A549 (cell line): Measurements from ENCODE around the gene RAD18.

Experiments
- CBX2 ChIP-seq: fragments of 200-600 bp; sonication (generic); IDR thresholded peaks from 2 replicates; pipeline ENCODE4 v1.6.1; 2016; ENCODE audit warnings: low read depth, mild to moderate bottlenecking, borderline replicate concordance
- E2F6 ChIP-seq: IDR thresholded peaks from 2 replicates; pipeline ENCODE4 v1.6.1; 2012; ENCODE audit warnings: low read depth, borderline replicate concordance
- EP300 ChIP-seq, 2 experiments: fragments of >200 bp; sonication (Bioruptor Twin); formaldehyde crosslinking; IDR thresholded peaks; 2 replicates in 1 of 2; 3 replicates in 1 of 2; pipeline ENCODE4 v1.6.1; 2016 to 2017
- POLR2A ChIP-seq: IDR thresholded peaks from 2 replicates; pipeline ENCODE4 v1.6.1; 2012; ENCODE audit warnings: mild to moderate bottlenecking, low read length
- RCOR1 ChIP-seq: fragments of 150-350 bp; IDR thresholded peaks from 2 replicates; pipeline ENCODE4 v1.6.1; 2014; ENCODE audit warnings: antibody characterized with exemption, low read length, low read depth
- REST ChIP-seq: fragments of 200-600 bp; sonication (generic); IDR thresholded peaks from 2 replicates; pipeline ENCODE4 v1.6.1; 2016; ENCODE audit warnings: antibody characterized with exemption, mild to moderate bottlenecking, moderate library complexity
- TF ChIP-seq, protein P1 (sequence below): fragments of >200 bp; sonication (Bioruptor Twin); formaldehyde crosslinking; IDR thresholded peaks from 3 replicates; pipeline ENCODE4 v1.5.1; 2016

- TF ChIP-seq EP300 (IDR thresholded peaks at IDR 0.05) (no peak), REST (no peak), POLR2A (no peak), RCOR1 (no peak), CBX2 (no peak), E2F6 (no peak)
- TF ChIP-seq, protein P1, sequence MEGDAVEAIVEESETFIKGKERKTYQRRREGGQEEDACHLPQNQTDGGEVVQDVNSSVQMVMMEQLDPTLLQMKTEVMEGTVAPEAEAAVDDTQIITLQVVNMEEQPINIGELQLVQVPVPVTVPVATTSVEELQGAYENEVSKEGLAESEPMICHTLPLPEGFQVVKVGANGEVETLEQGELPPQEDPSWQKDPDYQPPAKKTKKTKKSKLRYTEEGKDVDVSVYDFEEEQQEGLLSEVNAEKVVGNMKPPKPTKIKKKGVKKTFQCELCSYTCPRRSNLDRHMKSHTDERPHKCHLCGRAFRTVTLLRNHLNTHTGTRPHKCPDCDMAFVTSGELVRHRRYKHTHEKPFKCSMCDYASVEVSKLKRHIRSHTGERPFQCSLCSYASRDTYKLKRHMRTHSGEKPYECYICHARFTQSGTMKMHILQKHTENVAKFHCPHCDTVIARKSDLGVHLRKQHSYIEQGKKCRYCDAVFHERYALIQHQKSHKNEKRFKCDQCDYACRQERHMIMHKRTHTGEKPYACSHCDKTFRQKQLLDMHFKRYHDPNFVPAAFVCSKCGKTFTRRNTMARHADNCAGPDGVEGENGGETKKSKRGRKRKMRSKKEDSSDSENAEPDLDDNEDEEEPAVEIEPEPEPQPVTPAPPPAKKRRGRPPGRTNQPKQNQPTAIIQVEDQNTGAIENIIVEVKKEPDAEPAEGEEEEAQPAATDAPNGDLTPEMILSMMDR, result no peak
Observed at GRCh38 chr3:8879347-8879944, 83.8 kb downstream of the RAD18 start.
